ENCODE data around the gene NDUFS8. TPM values are rescaled to one million over a fixed set of nuclear protein-coding genes. Genes with fewer than 3 reads are reported as not detected.

Gene NDUFS8
- total and polyA plus RNA-seq, 2 of the 13 experiments (the other 11 are each of a cell fraction or from before 2014, with no cell fraction given): 96.7 to 158 TPM

GRCh38 chr11:68038226-68038717, 7.8 kb downstream of the NDUFS8 start (continued):
- TF ChIP-seq, protein P1, sequence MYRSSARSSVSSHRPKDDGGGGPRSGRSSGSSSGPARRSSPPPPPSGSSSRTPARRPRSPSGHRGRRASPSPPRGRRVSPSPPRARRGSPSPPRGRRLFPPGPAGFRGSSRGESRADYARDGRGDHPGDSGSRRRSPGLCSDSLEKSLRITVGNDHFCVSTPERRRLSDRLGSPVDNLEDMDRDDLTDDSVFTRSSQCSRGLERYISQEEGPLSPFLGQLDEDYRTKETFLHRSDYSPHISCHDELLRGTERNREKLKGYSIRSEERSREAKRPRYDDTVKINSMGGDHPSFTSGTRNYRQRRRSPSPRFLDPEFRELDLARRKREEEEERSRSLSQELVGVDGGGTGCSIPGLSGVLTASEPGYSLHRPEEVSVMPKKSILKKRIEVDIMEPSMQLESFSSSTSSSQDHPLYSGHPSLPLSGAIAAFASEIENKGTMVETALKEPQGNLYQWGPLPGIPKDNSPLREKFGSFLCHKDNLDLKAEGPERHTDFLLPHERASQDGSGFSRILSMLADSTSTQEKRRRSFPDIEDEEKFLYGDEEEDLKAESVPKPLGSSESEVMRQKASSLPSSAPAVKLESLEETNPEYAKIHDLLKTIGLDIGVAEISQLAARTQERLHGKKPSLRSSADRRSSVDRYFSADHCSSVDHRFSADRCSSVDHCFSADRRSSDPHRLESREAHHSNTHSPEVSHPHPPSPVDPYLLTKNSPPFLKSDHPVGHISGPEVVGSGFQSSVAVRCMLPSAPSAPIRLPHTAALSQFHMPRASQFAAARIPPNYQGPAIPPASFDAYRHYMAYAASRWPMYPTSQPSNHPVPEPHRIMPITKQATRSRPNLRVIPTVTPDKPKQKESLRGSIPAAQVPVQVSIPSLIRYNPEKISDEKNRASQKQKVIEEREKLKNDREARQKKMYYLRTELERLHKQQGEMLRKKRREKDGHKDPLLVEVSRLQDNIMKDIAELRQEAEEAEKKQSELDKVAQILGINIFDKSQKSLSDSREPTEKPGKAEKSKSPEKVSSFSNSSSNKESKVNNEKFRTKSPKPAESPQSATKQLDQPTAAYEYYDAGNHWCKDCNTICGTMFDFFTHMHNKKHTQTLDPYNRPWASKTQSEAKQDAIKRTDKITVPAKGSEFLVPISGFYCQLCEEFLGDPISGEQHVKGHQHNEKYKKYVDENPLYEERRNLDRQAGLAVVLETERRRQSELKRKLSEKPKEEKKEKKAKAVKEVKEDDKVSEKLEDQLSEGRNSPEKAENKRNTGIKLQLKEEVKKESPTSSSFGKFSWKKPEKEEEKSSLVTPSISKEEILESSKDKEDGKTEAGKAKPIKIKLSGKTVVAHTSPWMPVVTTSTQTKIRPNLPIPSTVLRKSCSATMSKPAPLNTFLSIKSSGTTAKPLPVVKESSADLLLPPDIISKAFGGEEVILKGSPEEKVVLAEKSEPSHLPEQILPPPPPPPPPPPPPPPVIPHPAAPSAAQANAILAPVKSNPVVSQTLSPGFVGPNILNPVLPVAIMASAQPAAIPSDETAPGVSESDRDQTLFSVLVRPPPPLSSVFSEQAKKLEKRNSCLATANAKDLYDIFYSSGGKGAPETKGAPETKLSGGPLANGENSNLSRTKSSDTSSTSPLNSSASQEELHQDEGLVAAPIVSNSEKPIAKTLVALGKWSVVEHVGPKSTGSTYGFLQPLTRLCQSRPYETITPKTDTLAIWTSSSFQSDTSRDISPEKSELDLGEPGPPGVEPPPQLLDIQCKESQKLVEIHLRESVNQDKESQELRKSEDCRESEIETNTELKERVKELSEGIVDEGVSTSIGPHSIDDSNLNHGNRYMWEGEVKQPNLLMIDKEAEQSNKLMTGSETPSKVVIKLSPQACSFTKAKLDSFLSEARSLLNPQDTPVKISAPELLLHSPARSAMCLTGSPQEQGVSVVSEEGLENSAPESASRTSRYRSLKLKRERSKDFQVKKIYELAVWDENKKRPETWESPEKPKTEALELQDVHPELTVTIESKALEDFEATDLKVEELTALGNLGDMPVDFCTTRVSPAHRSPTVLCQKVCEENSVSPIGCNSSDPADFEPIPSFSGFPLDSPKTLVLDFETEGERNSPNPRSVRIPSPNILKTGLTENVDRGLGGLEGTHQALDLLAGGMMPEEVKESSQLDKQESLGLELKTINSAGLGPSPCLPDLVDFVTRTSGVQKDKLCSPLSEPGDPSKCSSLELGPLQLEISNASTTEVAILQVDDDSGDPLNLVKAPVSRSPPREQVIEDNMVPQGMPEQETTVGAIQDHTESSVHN (CRISPR knock-in tag; IDR thresholded peaks at IDR 0.05): 0 out of 2 replicates have a peak, but pooled peaks have one; percentile 87
- TF ChIP-seq CENPX (CRISPR knock-in tag; IDR thresholded peaks at IDR 0.05): no peak
- peak; percentile 81 for TF ChIP-seq FOXJ3 (CRISPR knock-in tag; IDR thresholded peaks at IDR 0.05; ENCODE audit: borderline replicate concordance)
- TF ChIP-seq FOSL2 (CRISPR knock-in tag; IDR thresholded peaks at IDR 0.05): peak; percentile 82
- TF ChIP-seq RFXANK (CRISPR knock-in tag; IDR thresholded peaks at IDR 0.05): peak; percentile 52; the same call in 1 of the 2 replicates
- TF ChIP-seq, protein P2, sequence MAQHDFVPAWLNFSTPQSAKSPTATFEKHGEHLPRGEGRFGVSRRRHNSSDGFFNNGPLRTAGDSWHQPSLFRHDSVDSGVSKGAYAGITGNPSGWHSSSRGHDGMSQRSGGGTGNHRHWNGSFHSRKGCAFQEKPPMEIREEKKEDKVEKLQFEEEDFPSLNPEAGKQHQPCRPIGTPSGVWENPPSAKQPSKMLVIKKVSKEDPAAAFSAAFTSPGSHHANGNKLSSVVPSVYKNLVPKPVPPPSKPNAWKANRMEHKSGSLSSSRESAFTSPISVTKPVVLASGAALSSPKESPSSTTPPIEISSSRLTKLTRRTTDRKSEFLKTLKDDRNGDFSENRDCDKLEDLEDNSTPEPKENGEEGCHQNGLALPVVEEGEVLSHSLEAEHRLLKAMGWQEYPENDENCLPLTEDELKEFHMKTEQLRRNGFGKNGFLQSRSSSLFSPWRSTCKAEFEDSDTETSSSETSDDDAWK (CRISPR knock-in tag; IDR thresholded peaks at IDR 0.05): no peak
- TF ChIP-seq ZNF724P (CRISPR knock-in tag; IDR thresholded peaks at IDR 0.05; ENCODE audit: borderline replicate concordance): peak; percentile 28; the same call in 1 of the 2 replicates
- TF ChIP-seq EHMT2 (IDR thresholded peaks at IDR 0.05; ENCODE audit: borderline replicate concordance, low read depth, low read length): no peak; the same call in 1 of the 2 replicates
- TF ChIP-seq ZNF501 (CRISPR knock-in tag; IDR thresholded peaks at IDR 0.05): peak; percentile 92
- TF ChIP-seq, protein P3, sequence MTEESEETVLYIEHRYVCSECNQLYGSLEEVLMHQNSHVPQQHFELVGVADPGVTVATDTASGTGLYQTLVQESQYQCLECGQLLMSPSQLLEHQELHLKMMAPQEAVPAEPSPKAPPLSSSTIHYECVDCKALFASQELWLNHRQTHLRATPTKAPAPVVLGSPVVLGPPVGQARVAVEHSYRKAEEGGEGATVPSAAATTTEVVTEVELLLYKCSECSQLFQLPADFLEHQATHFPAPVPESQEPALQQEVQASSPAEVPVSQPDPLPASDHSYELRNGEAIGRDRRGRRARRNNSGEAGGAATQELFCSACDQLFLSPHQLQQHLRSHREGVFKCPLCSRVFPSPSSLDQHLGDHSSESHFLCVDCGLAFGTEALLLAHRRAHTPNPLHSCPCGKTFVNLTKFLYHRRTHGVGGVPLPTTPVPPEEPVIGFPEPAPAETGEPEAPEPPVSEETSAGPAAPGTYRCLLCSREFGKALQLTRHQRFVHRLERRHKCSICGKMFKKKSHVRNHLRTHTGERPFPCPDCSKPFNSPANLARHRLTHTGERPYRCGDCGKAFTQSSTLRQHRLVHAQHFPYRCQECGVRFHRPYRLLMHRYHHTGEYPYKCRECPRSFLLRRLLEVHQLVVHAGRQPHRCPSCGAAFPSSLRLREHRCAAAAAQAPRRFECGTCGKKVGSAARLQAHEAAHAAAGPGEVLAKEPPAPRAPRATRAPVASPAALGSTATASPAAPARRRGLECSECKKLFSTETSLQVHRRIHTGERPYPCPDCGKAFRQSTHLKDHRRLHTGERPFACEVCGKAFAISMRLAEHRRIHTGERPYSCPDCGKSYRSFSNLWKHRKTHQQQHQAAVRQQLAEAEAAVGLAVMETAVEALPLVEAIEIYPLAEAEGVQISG (CRISPR knock-in tag; IDR thresholded peaks at IDR 0.05): peak; percentile 88
- no peak for TF ChIP-seq ZNF607 (CRISPR knock-in tag; IDR thresholded peaks at IDR 0.05; ENCODE audit: borderline replicate concordance)
- TF ChIP-seq, protein P4, sequence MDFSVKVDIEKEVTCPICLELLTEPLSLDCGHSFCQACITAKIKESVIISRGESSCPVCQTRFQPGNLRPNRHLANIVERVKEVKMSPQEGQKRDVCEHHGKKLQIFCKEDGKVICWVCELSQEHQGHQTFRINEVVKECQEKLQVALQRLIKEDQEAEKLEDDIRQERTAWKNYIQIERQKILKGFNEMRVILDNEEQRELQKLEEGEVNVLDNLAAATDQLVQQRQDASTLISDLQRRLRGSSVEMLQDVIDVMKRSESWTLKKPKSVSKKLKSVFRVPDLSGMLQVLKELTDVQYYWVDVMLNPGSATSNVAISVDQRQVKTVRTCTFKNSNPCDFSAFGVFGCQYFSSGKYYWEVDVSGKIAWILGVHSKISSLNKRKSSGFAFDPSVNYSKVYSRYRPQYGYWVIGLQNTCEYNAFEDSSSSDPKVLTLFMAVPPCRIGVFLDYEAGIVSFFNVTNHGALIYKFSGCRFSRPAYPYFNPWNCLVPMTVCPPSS (IDR thresholded peaks at IDR 0.05): no peak
- TF ChIP-seq ELK4 (CRISPR knock-in tag; IDR thresholded peaks at IDR 0.05; ENCODE audit: borderline replicate concordance): no peak
- peak; percentile 57; the same call in 1 of the 2 replicates for TF ChIP-seq ZNF253 (CRISPR knock-in tag; IDR thresholded peaks at IDR 0.05; ENCODE audit: borderline replicate concordance)
